ENCODE measurements around the gene TMTC4.

TMTC4 gene

DNA sequence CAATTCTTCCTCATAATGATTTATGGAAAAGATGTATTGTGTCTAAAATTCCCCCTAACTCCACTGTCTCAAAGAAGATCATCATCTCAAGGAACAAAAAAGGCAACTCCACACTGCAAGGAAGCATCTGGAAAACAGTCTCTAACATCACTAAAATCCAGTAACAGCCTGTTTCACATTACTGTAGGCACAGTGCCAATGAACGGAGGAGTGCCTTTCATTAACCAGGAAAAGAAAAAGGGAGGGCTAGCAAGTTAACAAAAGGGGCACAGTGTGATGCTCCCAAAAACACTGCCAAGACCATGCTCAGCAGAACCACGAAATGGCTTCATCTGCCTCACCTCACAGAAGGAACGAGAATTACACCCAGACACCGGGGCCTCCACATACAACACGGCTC is 8.5 kb downstream of the TMTC4 start:
- DNase-seq: no peak

DNA sequence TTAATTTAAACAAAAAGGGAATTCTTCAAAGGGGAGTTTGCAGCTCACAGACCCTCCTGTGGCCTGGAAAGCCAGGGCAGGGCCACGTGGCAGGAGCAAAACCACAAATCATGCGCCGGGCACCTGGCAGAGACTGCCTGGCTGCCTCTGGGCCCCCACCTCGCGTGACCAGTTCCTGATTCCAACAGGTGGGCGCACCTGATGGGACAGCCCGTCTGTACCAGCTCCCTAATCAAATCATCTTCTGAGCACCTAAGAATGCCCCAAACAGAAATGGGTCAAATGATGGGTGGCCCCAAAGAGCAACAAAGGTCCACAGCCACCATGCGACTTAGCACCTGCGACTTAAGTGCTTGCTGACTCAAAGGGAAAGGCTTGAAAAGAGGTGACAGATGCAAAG is 9.2 kb downstream of the TMTC4 start:
- no peak for DNase-seq

DNA sequence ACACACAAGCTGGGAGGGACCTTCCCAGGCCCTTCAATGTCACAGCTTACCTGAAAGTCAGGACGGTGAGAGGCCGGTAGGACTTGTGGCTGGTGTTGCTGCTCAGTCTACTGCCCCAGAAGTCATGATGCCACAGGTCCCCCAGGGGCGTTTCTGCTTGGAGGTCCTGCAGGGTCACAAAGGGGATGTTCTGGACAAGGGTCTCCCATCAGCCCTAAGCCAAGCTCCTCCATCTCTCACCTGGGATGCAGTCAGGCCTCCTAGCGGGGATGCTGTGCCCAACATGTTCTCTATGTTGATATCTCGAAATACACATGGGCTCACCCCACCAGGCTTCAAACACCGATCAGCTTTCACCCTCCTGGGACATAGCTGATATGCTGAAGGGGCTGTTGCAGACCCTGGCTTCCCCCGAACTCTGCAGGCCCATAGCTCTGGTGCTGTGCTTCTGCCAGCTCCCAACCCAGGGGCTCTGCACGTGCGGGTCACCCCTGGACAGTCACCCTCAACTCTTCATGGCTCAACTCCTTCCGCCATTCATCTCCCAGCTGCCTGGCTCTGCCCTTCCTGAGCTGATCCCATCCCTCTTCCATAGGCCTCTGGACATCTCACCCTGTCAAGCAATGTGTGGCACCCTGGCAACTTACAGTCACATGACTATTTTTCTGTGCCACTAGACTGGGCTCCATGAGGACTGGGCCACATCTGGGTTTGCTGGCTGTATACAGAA is 10.3 kb downstream of the TMTC4 start:
- no peak for DNase-seq

DNA sequence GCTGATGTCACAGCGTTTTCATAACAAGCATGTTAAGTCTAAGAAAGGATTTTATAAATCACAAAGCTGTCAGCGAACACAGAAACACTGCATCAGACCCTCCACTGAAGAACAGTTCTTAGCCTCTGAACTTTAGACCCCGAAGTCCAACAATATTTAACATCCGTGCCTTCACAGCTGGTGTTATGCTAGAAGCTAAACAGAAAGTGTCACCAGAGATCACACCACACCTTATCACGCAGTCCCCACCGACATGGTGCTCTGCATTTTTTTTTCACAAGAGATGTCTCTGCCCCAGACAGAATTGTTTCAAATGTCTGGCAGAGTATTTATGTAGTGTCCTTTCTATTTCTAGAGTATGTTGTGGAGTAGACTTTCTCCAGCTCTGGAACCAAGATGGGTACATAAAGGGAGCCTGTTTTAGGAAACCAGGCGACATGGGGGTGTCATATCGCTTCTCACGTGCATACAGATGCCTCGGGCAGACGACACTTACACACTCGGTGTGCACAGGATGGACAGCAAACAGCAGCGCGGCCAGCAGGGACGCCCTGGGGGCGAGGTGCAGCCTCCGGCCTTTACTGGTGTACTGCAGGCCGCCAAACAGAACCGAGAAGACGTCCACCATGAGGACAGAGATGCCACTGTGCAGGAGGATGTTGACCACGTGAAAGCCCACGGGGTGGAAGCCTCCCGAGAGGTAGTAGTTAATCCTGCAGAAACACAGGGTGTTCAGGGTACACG is 12.0 kb downstream of the TMTC4 start:
- DNase-seq: no peak

DNA sequence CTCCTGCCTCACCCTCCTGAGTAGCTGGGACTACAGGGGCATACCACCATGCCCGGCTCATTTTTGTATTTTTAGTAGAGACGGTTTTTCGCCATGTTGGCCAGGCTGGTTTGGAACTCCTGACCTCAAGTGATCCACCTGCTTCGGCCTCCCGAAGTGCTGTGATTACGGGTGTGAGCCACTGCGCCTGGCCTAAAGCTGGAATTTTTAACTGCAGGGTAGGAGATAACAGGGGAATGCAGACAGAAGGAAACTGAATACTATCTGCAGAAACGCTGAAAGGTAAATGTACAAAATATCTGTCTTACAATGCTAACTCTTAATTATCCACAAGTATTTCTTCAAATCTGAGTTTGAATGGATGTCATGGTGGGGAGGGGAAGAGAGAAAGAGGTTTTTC is 13.8 kb downstream of the TMTC4 start:
- DNase-seq: no peak

DNA sequence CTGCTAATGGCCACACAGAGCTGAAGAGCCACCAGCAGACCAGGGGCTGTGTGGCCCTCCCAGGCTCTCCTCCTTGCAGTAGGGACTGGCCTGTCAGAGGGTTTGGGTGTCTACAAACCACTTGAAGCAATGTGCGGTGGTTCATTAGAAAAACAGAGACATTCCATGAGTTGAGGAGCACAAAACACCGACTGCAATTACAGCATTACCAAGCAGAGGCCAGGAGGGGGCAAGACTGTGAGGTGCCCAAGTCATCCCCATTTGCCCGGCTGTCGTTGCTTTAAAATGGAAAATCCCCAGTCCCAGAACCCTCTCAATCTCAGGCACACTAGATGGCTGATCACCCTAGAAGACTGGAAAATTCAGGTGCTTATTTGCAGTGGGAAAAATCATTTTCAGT is 15.0 kb downstream of the TMTC4 start:
- DNase-seq: no peak

DNA sequence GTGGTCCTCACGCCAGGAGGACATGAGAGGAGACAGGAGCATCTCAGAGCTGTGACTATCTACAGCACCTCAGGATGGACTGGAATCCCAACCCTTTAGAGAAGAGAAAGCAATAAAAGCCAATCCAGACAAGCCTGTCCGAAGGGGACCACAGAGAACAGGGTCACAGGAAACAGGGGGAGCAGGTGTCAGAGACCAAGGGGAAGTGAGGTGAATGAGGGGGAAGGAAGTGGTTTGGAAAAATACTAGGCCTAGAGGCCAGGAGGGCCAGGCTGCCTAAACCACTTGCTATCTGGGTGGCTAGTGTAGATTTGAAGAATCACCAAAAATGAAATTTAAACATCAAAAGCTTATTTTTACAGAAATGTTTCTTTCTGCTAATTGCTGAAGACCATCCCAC is 16.2 kb downstream of the TMTC4 start:
- DNase-seq: no peak

DNA sequence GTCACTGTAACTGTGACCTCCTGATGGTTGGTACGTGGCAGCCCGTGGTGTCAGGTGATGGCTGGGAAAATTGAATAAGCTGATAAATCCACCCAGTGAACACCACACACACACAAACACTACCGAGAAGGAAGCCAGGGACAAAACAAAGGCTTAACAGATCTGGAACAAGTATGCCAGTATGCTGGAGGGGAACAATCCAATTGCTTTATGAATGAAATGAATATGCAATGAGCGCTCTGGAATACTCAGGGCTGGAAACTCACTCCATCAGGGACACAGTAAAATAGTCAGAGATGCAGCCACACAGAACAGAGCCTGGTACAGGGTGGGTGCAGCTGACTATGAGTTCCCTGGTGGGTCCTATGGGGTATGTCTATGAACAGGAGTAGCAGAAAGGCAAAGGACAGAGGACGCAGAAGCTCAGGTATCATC is 16.7 kb downstream of the TMTC4 start:
- no peak for DNase-seq

DNA sequence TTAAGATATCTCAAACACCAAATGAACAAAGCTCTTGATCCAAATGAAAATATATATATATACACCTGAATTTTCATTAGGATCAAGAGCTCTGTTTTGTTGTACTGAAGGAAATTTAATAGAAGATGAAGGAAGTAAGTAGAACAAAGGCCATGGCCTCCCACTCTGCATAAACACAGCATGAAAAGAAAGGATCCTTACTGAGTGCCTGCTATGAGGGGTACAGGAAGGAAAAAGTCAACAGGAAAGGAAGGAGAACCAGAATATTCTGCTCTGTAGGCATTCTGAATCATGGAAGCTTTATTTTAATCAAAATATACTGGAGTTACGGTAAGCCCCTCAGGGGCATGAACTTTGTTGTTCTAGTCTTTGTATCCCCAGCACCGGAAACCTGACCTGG is 22.1 kb downstream of the TMTC4 start:
- no peak for DNase-seq

DNA sequence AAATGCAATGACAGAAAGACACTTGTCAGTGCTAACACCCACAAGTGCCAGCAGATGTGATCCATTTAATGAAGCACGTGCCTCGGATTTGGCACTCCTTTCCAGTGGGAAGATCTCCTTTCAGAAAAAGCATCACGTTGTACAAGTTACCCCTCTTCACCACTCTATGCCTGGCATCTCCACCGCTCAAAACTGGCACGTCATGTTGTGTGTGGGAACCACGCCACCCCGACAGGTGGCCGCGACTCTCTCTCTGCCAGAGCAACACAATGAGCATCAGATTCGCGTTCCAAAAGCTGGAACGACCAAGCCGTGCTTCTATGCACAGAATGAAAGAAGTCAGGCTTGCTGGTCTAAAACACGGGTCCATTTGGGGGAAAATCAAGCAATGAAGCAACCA is 24.3 kb downstream of the TMTC4 start:
- no peak for DNase-seq

DNA sequence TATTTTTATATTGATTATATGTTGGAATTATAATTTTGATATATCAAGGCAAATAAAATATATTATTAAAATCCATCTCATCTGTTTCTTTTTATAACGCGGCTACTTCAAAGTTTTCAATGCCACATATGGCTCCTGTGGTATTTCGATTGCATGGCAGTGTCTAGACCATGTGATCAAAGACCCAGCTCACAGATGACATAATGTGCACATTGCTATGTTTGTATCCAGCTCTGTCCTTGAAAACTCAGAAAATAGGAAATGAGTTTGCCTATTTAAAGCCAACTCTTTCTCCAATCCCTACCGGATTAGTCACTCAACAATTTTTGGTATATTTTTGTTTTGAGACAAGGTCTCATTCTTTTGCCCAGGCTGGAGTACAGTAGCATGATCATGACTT is 26.2 kb downstream of the TMTC4 start:
- DNase-seq: no peak

DNA sequence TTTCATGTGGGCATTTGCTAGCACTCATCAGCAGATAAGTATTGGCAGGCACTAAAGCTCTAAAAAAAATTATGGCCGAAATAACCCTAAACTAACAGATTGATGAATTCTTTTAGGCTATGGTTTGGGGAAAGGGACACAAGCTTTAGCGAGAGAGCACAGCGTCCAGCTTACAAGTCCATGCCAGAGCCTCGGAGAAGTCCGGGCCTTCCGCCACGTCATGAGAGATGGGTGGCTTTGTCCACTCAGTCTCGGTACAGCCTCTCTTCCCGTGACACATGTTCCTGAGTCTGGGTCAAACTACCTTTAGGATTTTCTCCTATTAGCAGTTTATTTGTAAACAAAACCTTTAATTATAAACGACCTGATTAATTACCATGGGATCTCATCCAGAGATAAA is 27.7 kb downstream of the TMTC4 start:
- no peak for DNase-seq

DNA sequence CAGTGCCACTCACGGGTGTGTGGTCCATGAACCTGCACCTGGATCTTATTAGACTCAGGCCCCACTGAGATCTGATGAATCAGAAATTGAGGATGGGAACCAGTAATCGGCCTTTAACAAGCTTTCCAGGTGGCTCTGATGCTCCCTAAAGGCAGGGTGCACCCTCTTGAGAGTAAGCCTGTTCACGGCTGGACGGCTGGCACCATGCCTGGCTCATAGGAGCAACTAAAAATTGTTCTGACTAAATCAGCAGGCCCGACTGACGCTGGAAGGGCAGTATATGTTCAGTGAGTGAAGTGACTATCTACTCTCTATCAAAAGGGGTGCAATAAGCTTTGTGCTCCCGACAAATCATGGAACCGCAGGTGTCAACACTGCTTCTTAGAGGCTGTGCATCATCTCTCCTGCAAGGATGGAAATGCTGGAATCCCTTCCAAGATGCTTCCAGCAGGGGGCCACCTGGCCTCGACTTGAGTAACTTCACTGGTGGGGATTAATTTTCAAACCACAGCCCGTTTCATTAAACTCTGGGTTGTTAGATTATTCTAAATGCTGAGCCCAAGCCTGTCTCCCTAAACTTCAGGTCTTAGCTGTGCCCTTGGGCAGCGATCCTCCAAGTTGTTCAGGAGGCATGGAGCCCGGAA is 28.4 kb downstream of the TMTC4 start:
- no peak for DNase-seq

DNA sequence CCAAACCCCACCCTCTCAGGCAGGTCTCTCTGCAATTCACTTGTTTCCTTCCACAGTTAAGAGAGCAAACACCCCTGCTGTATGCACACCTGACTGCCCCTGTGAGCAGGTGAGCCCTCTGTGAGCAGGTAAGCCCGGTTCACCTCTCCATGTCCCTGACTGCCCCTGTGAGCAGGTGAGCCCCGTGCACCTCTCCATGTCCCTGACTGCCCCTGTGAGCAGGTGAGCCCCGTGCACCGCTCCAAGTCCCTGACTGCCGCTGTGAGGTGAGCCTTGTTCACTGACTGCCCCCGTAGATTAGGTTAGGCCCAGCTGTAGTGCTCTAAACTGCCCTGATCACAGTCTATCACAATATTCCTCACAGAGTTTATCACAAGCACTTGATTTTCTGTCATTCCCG is 29.2 kb downstream of the TMTC4 start:
- no peak for DNase-seq

DNA sequence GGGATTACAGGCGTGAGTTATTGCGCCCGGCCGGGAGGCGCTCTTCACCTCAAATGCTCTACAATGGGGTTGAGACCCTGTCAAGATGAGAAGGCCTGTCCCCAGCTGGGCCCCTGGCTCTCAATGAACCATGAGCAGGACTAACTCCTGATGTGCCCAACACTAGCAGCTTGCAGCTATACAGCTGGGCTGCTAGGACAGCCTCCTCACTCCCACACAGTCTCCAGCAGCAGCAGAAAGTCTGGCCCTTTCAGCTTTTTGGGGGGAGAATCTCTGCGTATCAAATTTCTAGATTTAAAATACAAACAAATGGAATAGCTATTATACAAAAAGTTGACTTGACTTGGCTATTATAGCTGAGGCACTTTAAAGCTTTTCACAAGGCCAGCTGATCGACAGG is 30.2 kb downstream of the TMTC4 start:
- no peak for DNase-seq

DNA sequence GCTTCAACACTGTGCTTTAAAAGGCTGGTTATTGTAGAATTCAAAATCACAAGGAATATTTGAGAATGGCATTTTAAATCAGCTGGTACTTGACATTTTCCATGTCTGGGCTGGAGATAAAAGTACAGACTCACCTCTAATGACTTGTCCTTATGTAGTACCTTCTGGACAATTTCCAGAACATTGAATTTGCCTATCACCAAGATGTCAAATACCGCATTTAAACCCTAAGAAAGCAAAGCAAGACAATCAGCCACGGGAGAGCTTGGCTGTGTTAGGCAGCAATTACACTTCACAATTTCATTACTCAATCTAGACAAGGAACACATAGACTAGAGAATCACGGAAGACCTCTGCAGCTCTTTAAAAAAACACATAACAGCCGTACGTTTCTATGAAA is 36.8 kb downstream of the TMTC4 start:
- no peak for DNase-seq

DNA sequence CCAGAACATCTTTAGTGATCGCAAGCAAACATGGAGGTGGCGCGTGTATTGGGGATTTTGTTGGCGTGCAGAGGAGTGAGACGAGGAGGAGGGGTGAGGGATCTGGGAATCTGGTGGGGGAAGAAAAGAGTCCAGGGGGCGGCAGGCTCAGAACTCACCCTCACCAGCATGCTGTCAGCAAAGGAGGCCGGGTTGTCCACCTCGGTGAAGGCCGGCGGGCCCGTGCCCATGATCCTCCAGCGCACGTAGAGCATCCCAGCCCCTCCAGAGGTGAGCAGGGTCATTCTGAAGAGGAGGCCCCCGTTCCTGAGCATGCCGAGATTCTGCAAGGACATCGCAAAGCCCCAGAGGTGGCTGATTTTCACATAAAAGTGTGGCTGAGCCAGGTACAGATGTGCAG is 37.2 kb downstream of the TMTC4 start:
- DNase-seq: no peak

DNA sequence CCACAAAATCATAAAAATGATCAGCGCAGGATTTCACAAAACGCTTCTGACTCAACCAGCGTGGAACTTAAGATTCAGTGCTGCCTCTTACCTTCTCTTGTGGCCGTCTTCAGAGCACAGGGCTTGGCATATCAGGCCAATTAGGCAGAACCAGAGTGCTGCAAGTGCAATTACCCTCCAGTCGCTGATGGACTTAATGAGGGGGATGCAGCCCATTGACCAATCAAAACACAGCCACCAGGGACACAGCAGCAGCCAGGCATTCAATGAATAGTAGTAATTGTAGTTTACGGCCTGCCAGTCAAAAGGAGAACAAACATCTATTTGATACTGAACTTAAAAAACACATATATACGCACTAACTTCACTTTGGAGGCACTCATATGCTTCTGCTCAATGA is 38.2 kb downstream of the TMTC4 start:
- no peak for DNase-seq

DNA sequence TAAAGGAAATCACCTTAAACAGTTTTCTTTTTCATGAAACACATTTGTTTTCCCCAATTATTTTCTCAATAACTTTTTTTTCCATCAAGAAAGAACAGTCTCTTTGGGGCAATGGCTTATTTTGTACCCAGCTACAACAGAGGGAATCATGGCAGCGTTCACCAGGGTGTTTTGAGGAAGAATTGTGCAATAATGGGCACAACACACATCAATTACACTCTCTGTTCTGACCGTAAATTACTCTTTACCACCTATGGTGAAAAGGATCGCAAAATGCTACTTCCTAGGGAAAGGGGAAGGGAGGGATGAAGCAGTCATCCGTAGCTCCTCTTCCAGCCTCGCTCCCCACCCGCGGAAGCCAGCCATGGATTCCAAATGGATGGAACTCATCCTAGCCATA is 38.6 kb downstream of the TMTC4 start:
- DNase-seq: no peak

DNA sequence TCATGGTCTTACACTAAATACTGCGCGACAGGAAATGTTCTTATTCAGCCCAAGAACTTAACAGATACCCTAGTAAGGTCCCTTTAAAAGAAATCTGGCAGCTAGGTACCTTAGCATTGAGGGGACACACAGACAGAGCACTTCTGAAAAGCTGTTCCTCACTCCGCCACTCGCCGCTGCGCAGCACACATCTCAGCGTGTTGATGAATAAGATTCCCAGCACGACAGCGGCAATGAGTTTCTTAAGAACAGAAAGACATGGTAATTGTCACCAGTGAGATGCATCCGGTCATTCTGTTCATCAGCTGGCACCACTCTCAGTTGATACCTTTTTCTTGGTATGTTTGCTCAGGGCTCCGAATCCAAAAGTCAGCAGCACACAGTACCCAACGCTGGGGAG is 39.9 kb downstream of the TMTC4 start:
- no peak for DNase-seq

DNA sequence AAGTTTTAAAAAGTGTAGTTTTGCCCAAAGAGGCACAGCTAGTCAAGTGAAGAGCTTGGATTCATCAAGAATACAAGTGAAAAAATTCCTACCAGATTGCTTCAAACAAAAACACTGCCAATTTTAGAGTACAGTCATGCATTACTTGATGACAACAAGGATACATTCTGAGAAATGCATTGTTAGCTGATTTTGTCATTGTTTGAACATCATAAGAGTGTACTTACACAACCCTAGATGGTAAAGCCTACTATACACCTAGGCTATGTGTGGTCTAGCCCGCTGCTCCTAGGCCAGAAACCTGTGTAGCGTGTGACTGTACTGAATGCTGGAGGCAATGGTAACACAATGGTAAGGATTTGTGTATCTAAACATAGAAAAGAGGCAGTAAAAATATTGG is 41.1 kb downstream of the TMTC4 start:
- no peak for DNase-seq

DNA sequence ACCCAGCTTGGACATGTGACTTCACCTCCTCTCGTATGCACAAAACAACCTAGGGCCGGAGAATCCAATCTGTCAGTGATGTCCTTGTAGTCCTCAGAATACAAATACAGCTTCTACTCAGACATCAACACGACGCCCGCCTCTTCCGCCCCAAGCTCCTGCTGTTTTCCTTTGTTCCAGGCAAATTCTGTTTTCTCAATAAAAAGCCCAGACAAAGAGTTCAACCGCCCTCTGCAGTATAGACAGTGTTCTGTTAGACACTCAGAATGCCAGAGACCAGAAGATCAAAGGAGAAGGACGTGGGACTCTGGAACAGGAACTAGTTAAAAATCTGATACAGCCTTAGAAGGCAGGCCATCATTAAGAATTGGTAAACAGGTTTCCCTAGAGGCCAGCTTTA is 44.0 kb downstream of the TMTC4 start:
- no peak for DNase-seq

DNA sequence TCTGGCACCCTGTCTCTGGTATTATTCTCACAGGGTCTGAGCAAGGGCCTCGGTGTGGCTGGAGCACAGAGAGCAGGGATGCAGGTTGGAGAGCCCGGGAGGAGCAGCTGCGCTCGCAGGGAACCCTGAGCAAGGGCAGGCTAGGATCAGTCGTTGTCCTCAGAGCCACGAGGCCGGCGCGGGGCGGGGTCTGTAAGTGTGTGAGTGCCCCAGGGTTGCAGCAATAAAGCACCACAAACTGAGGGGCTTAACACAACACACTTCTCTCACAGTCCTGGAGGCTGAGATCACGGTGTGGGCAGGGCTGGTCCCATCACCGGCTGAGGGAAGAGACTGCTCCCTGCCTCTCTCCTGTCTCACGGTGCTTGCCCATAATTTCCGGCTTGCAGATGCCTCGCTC is 47.5 kb downstream of the TMTC4 start:
- DNase-seq: no peak

DNA sequence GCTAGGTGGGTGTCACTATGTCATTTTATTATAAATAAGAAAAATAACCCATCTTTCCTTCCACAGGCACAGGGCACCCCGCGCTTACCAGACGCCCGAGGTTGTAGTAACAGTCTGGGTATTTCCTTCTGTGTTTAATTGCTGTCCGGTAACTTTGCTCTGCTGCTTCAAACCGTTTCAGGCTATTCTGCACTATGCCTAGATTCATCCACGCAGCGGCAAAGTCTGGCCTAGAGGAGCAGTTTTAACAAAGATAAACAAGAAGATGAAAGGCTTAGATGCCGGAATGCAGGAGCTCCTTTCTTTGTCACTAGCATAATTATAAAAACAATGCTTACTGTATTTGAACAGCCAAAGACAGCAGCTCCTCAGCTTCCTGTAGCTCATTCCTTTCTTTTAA is 49.1 kb downstream of the TMTC4 start:
- DNase-seq: no peak
